ENCODE results near the gene CTBS.

The CTBS gene

DNA sequence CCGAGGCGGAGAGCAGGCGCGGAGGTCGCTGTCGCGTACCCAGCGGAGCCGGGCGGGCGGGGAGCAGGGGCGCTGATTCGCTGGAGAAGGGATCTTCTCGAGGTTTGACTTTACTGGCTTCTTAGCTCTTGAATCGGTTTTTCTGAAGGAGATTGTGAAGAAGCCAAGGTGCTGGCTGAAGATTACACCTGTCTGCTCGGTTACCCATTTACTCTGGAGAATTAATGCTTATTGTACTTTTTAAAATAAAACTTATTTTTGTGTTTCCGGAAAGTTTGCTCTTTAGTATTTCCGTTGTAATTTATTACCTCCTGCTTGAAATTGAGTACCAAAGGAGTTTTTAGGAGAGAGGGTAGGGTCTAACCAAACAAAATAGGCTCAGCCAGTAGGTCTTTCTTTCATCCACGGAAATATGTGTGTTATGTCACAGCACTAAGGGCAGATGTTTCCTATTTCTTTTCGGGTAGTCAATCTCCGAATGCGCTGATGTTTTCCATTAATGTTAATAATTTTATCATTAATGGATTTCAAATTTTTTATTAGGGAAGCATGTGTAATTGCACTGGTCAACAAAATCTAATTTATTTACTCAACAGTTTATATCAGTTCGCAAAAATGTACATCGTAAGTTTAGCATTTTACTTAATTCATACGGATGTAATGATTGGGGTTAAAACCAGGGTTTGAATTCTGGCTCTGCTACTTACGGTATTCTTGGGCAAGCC lies 67.3 kb downstream of the CTBS start:
- DNase-seq (ENCODE audit: low spot score) (no peak), FAIRE-seq (no peak)

- peak; percentile 98 for DNase-seq (ENCODE audit: low spot score)
- peak; percentile 20 for FAIRE-seq
These were observed 68.1 kb downstream of the CTBS start, which contains the start of the genes GNG5 and SPATA1 for GRCh38 chr1:84506002-84506728. Gene GNG5 (minus strand): TSS chr1:84506581. CDS start chr1:84506091, 490 bp downstream. Gene SPATA1 (plus strand): TSS chr1:84506386. CDS start chr1:84516360, 9,974 bp downstream.

DNA sequence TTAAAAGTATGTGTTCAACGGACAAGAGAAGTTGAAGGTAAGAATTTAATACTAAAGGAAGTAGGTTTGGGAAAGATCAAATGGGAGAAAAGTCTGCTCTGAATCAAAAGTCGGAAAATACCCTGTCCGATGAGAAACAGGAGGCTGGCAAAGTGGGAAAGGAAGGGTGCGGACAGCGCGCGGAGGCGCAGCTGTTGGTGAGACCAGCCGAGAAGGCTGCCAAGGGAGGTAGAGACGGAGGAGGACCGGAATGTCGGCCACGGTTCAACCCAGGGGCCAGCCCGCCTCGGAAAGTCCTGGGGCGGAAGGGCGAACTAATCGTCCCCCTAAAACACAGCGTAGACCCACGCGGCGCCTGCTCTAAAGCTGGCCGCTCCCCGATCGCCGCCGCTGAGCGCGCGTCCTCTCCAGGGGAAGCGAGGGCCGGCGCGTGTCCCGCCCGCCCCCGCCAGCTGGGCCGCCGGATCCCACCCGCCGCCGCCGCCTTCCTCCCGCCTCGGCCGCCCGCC lies 68.7 kb downstream of the CTBS start:
- FAIRE-seq (no peak), DNase-seq (ENCODE audit: low spot score) (peak; percentile 78)

GRCh38 chr1:84504580-84505492 lies 69.4 kb downstream of the CTBS start:
- no peak for DNase-seq (ENCODE audit: low spot score)
- no peak for FAIRE-seq

DNA sequence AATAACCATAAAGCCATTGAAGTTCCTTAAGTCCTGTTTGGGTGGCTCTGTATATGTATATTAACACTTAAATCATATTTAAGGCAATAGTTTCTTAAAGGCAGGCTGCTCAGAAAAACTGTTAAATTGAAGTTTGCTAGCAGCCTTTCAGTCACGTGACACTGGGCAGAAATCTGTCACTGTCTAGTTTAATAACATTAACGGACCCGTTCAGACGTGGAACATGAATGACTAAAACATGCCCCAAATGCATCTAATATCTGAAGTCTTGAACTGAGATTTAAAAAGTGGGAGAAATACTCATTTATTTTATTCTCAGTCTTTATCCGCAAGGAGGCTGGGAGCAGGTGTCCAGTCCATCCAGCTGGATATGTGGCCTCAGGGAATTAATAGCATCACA lies 71.3 kb downstream of the CTBS start:
- DNase-seq (ENCODE audit: low spot score) (no peak), FAIRE-seq (no peak)

Data from urothelium cell line (cell line).